HG03521 (cell line): ENCODE measurements around the gene PDXK.

Experiments
- ATAC-seq: cut with Tn5 transposase; IDR thresholded peaks from one replicate; pipeline ENCODE4 v1.9.1; 2021; ENCODE audit warnings: mild to moderate bottlenecking, moderate library complexity; ENCODE audit not compliant: unreplicated experiment

Gene PDXK

GRCh38 chr21:43741423-43742096 lies 22.6 kb downstream of the PDXK start:
- ATAC-seq, result no peak

DNA sequence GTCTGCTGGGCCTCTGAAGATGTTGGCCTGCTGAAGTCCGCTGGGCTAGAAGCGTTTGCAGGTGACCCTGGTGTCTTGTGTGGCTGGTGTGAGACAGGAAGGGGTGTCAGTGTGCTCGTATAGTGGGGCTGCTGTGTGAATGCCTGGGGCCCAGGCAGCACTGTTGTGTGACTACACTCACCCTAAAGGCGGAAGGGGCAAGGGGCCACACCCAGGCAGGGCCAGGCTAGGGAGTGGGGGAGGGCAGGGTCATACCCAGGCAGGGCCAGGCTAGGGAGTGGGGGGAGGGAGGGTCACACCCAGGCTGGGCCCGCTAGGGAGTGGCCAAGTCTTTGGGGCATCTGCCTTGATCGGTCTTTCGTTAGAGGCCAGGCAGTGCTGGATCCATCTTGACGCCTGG lies 25.0 kb downstream of the PDXK start:
- ATAC-seq, result no peak

GRCh38 chr21:43744725-43745124 lies 25.8 kb downstream of the PDXK start:
- ATAC-seq, result no peak

DNA sequence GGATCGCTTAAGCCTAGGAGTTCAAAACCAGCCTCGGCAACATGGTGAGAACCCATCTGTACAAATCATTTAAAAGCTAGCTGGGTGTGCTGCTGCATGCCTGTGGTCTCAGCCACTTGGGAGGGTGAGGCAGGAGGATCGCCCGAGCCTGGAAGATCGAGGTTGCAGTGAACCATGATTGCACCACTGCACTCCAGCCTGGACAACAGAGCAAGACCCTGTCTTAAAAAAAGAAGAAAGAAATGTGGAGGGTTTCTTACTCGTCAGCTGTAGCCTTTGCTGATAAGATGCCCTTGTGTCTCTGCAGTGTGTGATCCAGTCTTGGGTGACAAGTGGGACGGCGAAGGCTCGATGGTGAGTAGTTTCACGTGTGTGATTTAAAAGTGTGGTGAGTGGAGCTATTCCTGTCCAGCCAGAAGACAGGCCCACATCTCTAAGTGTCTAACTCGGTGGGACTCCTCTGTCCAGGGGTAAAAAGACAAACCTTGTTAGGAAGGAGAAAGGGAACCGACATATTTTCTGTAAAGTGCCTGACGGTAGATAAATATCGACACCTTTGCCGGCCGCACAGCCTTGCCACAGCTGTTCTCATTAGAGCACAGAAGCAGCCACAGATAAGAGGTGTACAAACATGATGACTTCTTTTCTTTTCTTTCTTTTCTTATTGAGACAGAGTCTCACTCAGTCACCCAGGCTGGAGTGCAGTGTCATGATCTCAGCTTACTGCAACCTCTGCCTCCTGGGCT lies 27.0 kb downstream of the PDXK start:
- no peak for ATAC-seq

- ATAC-seq, result no peak
Observed at GRCh38 chr21:43748622-43749021, 29.7 kb downstream of the PDXK start.

DNA sequence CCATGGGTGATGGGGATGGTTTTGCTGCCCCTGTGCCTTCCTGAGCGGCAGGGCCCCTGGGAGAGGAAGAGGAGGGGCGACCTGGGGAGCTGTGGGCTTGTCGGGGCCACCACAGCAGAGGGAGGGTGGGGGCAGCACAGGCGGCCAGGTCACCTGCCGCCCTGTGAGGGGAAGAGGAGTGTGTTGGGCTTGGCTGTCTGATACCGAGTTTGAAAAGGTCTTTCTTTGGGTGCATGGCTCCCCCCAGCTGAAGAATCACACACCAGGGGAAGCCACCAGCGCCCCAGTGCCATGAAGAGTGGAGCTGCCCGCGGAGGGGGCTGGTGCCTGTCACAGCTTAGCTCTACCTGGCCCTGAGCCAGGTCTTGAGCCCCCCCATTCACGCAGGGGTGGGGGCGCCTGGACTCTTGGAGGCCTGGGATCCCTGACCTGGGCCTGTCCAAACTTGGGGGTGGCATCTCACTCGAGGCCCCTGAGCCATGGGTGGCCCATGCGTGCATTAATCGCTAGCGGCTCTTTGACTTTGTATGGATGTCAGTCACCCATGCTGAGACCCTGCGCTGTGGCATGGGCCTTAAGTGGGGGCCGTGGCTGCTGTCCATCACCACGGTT lies 30.8 kb downstream of the PDXK start:
- no peak for ATAC-seq

DNA sequence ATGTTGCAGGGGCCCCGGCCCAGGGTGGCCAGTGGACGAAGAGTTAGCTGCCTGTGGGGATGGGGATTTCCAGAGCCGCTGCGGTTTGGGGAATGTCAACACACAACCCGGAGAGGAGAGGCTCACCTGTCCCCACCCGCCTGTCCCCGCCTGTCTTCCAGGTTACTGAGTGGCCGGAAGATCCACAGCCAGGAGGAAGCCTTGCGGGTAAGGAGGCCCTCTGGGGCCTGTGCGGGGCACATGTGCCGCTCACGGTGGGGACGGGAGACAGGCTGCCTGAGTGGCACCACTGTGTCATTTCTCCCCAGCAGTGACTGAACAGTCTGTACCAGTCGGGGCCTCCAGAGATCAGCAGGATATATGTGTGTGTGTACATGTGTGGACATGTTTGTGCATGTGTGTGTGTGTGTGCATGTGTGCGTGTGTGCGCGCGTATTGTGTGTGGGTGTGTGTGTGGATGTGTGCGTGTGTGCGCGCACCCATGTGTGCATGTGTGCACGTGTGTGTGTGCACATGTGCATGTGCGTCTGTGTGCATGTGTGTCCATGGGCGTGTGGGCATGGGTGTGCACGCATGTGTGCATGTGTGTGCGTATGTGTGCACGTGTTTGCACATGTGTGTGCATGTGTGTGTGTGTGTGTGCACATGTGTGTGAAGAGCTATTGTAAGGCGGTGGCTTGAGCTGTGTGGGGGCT lies 31.6 kb downstream of the PDXK start:
- no peak for ATAC-seq

DNA sequence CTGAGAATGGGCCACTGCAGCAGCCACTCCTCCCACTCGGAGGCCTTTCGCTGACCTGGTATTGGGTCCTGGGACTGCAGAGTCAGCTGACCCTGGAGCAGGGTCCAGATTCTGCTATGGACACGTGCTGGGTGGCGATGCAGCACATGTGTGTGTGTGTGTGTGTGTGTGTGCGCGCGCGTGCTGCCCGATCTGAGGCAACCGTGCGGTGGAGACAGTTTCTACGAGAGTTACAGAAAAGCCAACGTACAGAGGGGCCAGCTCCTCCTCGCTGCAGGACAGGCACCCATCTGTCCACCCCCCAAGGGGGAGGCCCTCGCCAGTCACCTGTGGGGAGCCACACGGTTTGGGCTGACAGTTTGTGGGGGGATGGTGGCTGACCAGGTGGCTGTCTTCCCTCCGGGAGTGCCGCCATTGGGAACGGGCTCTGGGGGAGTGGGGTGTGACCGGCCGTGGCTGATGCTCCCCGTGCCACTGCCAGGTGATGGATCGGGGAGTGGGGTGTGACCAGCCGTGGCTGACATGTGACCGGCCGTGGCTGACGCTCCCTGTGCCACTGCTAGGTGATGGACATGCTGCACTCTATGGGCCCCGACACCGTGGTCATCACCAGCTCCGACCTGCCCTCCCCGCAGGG lies 33.1 kb downstream of the PDXK start:
- ATAC-seq, result no peak

- ATAC-seq, result no peak
Observed at GRCh38 chr21:43752758-43753438, 34.0 kb downstream of the PDXK start.

DNA sequence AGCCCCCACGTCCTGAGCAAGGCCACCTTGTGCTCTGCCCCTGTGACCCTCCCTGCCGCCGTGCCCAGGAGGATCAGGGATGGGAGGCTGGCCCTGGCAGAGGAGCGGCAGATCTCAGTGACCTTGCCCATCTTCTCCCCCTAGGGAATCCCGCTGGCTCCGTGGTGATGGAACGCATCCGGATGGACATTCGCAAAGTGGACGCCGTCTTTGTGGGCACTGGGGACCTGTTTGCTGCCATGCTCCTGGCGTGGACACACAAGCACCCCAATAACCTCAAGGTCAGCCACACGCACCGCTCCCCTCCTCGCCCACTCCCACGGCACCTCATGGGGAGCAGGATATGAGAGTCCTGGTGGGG lies 34.5 kb downstream of the PDXK start:
- ATAC-seq, result no peak

DNA sequence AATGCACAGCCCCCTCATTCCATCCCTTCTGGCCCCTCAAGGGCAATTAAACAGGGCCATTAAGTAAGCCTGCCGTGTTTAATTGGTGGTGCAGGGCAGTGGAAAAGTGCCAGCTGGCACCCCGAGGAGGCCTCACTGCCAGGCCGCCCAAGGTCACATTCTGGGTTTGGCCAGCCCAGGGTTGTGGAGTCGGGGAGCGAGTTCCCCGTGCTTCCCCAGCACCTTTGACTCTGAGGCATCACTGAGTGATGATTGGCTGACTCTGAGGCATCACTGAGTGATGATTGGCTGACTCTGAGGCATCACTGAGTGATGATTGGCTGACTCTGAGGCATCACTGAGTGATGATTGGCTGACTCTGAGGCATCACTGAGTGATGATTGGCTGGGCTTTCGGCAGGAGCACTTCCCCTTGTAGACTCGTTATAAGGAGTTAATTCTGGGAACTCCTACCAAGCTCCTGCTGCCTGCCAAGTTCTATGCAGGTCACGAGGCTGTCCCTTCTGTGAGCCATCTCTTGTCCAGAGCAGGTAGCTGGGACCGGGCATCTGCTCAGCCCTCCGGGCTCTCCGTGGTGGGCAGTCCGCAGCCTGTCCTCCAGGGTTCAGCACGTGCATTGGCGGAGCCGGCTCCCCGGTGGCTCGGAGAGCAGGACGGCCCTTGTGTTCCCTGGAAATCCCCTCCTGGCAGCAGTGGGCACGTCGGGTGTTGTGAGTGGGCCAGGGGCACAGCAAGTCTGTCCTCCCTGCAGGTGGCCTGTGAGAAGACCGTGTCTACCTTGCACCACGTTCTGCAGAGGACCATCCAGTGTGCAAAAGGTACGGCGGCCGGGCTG lies 36.2 kb downstream of the PDXK start:
- ATAC-seq, result no peak

GRCh38 chr21:43755820-43756594 lies 37.1 kb downstream of the PDXK start:
- ATAC-seq, result no peak

DNA sequence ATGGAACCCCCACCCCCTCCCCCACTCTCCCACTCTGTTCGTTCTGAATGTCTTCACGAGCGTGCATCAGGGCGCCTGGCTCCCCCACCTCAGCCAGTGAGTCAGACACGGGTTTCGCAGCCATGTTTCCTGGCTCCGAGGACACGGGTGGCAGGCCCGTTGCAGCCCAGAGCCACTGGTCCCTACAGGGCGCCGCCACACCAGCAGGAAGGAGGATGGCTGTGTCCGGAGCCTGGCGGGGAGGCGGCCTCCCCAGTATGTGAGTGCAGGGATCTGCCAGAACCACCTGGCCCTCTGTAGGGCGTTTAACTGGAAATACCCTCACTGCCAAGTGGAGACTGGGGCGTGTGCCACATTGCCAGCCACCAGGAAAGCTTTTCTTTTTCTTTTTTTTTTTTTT lies 38.7 kb downstream of the PDXK start:
- no peak for ATAC-seq

GRCh38 chr21:43758111-43758641 lies 39.2 kb downstream of the PDXK start:
- no peak for ATAC-seq

- ATAC-seq, result no peak
Observed at GRCh38 chr21:43758811-43759210, 39.9 kb downstream of the PDXK start.

GRCh38 chr21:43759651-43760050 lies 40.7 kb downstream of the PDXK start:
- no peak for ATAC-seq

DNA sequence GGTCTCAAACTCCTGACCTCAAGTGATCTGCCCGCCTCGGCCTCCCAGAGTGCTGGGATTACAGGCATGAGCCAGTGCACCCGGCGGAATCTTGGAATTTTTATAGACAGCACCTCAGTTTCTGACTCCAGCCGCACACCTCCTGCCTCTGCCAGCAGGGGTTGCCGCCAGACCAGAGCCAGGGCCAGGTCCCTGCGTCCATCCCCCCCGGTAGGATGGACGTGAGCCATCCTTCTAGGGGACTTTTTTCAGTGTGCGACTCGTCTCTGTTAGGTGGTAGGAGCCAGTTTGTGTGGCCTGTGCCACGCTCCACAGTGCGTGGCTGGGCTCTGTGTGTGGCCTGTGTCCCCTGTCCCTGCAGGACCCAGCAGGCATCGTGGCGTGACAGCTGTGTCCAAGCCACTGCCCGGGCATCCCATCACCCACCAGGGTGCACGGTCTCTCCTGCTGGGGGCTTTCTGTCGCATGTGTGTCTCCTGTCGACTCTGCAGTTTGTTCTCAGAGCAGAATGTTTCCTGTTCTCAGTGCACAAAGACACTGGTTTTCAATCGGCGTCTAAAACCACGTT lies 41.5 kb downstream of the PDXK start:
- ATAC-seq, result no peak

GRCh38 chr21:43761886-43762285 lies 43.0 kb downstream of the PDXK start:
- ATAC-seq, result no peak
